Epithelial cell of esophagus (primary cell): ENCODE data around the gene DRC7.

Source experiments
- DNase-seq: peaks from one replicate; pipeline ENCODE4 v3.0.0; 2010; ENCODE audit warnings: low read depth
- H3K4me3 ChIP-seq: 2 replicates; pipeline ENCODE4 v1.5.1; 2011; ENCODE audit warnings: mild to moderate bottlenecking, low read length, control low read depth
- CTCF ChIP-seq: IDR thresholded peaks from 2 replicates; pipeline ENCODE4 v1.5.1; 2011; ENCODE audit warnings: low read depth, mild to moderate bottlenecking, low read length, control low read depth, inconsistent platforms; ENCODE audit not compliant: insufficient read depth; ENCODE audit errors: missing control alignments

Gene DRC7

GRCh38 chr16:57765160-57765728 is 70.6 kb downstream of the DRC7 start:
- no peak for DNase-seq
- no peak for TF ChIP-seq CTCF
- H3K4me3 ChIP-seq, result no peak overlapping the region

GRCh38 chr16:57766714-57767348 is 72.2 kb downstream of the DRC7 start:
- DNase-seq, result no peak
- no peak overlapping the region for H3K4me3 ChIP-seq
- no peak for TF ChIP-seq CTCF

GRCh38 chr16:57769541-57770145 is 75.0 kb downstream of the DRC7 start:
- TF ChIP-seq CTCF, result no peak
- DNase-seq, result no peak
- no peak overlapping the region for H3K4me3 ChIP-seq

- no peak overlapping the region for H3K4me3 ChIP-seq
- DNase-seq, result no peak
- no peak for TF ChIP-seq CTCF
Measured at GRCh38 chr16:57770361-57770760, 75.8 kb downstream of the DRC7 start.

- no peak for DNase-seq
- no peak overlapping the region for H3K4me3 ChIP-seq
- no peak for TF ChIP-seq CTCF
Measured at GRCh38 chr16:57771141-57771785, 76.7 kb downstream of the DRC7 start.

GRCh38 chr16:57773019-57773418 is 78.4 kb downstream of the DRC7 start:
- no peak overlapping the region for H3K4me3 ChIP-seq
- DNase-seq, result no peak
- TF ChIP-seq CTCF, result no peak
